Adrenal gland (tissue), 12 donors: Measurements from ENCODE around the gene PABPC1L. TPM values are rescaled to one million over a fixed set of nuclear protein-coding genes. Genes with fewer than 3 reads are reported as not detected.

Source experiments
- DNase-seq, 7 donors: peaks; one replicate each; pipeline ENCODE4 v3.0.0-alpha.2; 2019 to 2020
- H3K27ac ChIP-seq, 5 donors: fragments of 200-600 bp; sonication (generic) in 4 of 5; 1 replicate in 3 of 5; 2 replicates in 2 of 5; pipeline versions ENCODE4 v1.5.1 to v1.8.0; 2016 to 2020; ENCODE audit warnings: mild to moderate bottlenecking in 1 of 5
- H3K27me3 ChIP-seq: fragments of 200-600 bp; 2 replicates; pipeline ENCODE4 v1.8.0; 2021
- H3K36me3 ChIP-seq, 2 donors: fragments of 200-600 bp; replicated peaks in 1 of 2; 1 replicate in 1 of 2; 2 replicates in 1 of 2; pipeline versions ENCODE4 v1.5.1 to v1.8.0; 2018 to 2022
- H3K4me1 ChIP-seq, 2 donors: fragments of 200-600 bp; replicated peaks in 1 of 2; 1 replicate in 1 of 2; 2 replicates in 1 of 2; pipeline versions ENCODE4 v1.5.1 to v1.8.0; 2018 to 2021
- H3K4me3 ChIP-seq, 4 donors: fragments of 200-600 bp; sonication (generic) in 3 of 4; one replicate each; pipeline ENCODE4 v1.5.1; 2016 to 2018
- H3K9me3 ChIP-seq, 3 donors: fragments of 200-600 bp; sonication (generic) in 1 of 3; replicated peaks in 1 of 3; 1 replicate in 2 of 3; 2 replicates in 1 of 3; pipeline versions ENCODE4 v1.5.1 to v1.8.0; 2016 to 2021
- CTCF ChIP-seq, 6 experiments: fragments of 450-650 bp in 4 of 6; fragments of 200-600 bp in 2 of 6; sonication (generic) in 1 of 6; IDR thresholded peaks; 1 replicate in 5 of 6; 2 replicates in 1 of 6; pipeline versions ENCODE4 v1.5.1 to v1.8.0; 2016 to 2021; ENCODE audit warnings: antibody characterized with exemption in 6 of 6, mild to moderate bottlenecking in 2 of 6, moderate library complexity in 1 of 6
- POLR2A ChIP-seq, 2 donors: fragments of 450-650 bp; IDR thresholded peaks; one replicate each; pipeline ENCODE4 v1.6.1; 2017; ENCODE audit warnings: antibody characterized with exemption in 2 of 2, mild to moderate bottlenecking in 2 of 2, moderate library complexity in 1 of 2
- WGBS, 4 donors: extraction: QIAGEN DNeasy Blood & Tissue Kit in 2 of 4; methylation state at CpG; one replicate each; pipeline versions ENCODE4 v1.1.5 to v1.1.7; 2013 to 2017; 5-methylcytosine and 5-hydroxymethylcytosine counted together
- intact Hi-C, 2 donors: fragments of 100-400 bp; cut with DNase I; formaldehyde crosslinking; loops; one replicate each; pipeline versions ENCODE4 v1.14.1 to v1.15.0; 2022 to 2023
- polyA plus RNA-seq, 3 donors: library from polyadenylated mRNA; stranded (reverse); fragments of 200-250 nt in 2 of 3; fragments of 350-450 nt in 1 of 3; fragmentation: Illumina TruSeq in 1 of 3; extraction: RNeasy Lipid Tissue Mini Kit (QIAGEN cat#74804) in 1 of 3; gene quantifications; one replicate each; pipeline ENCODE4 v1.2.3, GENCODE V29; 2013 to 2014
- total RNA-seq, 9 donors: library from RNA; depleted of rRNA in 4 of 9; stranded (reverse); fragments of >200 nt in 4 of 9; fragments of 120-200 nt in 1 of 9; fragmentation: NEBNext Ultra II Directional in 1 of 9; extraction: Animal tissue kit (Norgen Biotek cat#: 25700) in 1 of 9; gene quantifications; one replicate each; pipeline versions ENCODE4 v1.1.0 to v1.2.4, GENCODE V29; 2013 to 2023
- donor health status: healthy with polysubstance abuse.
- donor health status: Bipolar disorder and iron deficiency.
- donor health status: DM: yes; HTN: yes; CAD: no.
- donor health status: DM: no; HTN: no; CAD: no.
- donor health status: DM: no; HTN: no; CAD: no.
- donor health status: DM: yes; HTN: yes; CAD: no.

Gene PABPC1L
- total and polyA plus RNA-seq, 12 donors: 2.8 to 90.3 (median 13.1) TPM

GRCh38 chr20:44884907-44885391 is 24.9 kb upstream of the PABPC1L start:
- peak in 1 of 7 donors; percentile 35 for DNase-seq
- H3K9me3 ChIP-seq: no peaks in the 10 kb centered on the region
- H3K27ac ChIP-seq: peak overlapping the region in 3 of 5 donors; percentile 95 to 99 (median 96)
- 11 to 18% (median 15%) methylated on average over 14 of the region's 14 CpGs for WGBS, 4 donors
- TF ChIP-seq POLR2A (IDR thresholded peaks at IDR 0.05): no peak
- no peak for TF ChIP-seq CTCF (IDR thresholded peaks at IDR 0.05)
- H3K27me3 ChIP-seq: no peaks in the 10 kb centered on the region
- intact Hi-C loops: no loop called here
- no peaks in the 10 kb centered on the region for H3K36me3 ChIP-seq
- H3K4me1 ChIP-seq: peaks cover 32 to 40% of the 10 kb centered on the region in 2 donors
- H3K4me3 ChIP-seq: peak overlapping the region in 2 of 4 donors; percentile 57 to 91

GRCh38 chr20:44885392-44886265 is 24.2 kb upstream of the PABPC1L start, which contains the start of gene YWHAB:
YWHAB (plus strand) TSS chr20:44885705; CDS start chr20:44901534, 15,829 bp downstream.
- 1 to 4% (median 1%) methylated on average over 10 to 88 of the region's 88 CpGs for WGBS, 4 donors
- no peaks in the 10 kb centered on the region for H3K27me3 ChIP-seq
- no peaks in the 10 kb centered on the region for H3K9me3 ChIP-seq
- H3K4me3 ChIP-seq: peak within 1 kb of the TSS; percentile 28 to 91 (median 71)
- peak within 1 kb of the TSS; percentile 88 to 99 (median 96) for H3K27ac ChIP-seq
- peaks cover 36 to 46% of the 10 kb centered on the region in 2 donors for H3K4me1 ChIP-seq
- H3K36me3 ChIP-seq: no peaks in the 10 kb centered on the region
- intact Hi-C loops: no loop called here
- TF ChIP-seq POLR2A (IDR thresholded peaks at IDR 0.05) (peak; percentile 74 to 76), CTCF (IDR thresholded peaks at IDR 0.05) (peak in 5 of 6 experiments; percentile 14 to 42 (median 25))
- DNase-seq: peak; percentile 98 to 99 (median 98)

GRCh38 chr20:44886266-44886651 is 23.6 kb upstream of the PABPC1L start:
- H3K4me1 ChIP-seq: peaks cover 37 to 51% of the 10 kb centered on the region in 2 donors

More at GRCh38 chr20:44886266-44886651, 23.6 kb upstream of the PABPC1L start:
- no peaks in the 10 kb centered on the region for H3K9me3 ChIP-seq
- DNase-seq: peak in 2 of 7 donors; percentile 19 to 22
- 0 to 1% (median 0%) methylated on average over 8 of the region's 8 CpGs for WGBS, 4 donors
- intact Hi-C loops: no loop called here
- H3K27ac ChIP-seq: peak overlapping the region; percentile 88 to 99 (median 96)
- no peaks in the 10 kb centered on the region for H3K27me3 ChIP-seq
- H3K36me3 ChIP-seq: no peaks in the 10 kb centered on the region
- H3K4me3 ChIP-seq: peak overlapping the region; percentile 28 to 91 (median 71)
- TF ChIP-seq CTCF (IDR thresholded peaks at IDR 0.05) (no peak), POLR2A (IDR thresholded peaks at IDR 0.05) (no peak)
